WTC11 (cell line): ENCODE measurements around the gene ALS2CL.

Source experiments
- E2F5 ChIP-seq: sonication (generic); formaldehyde crosslinking; IDR thresholded peaks from 2 replicates; pipeline ENCODE4 v1.8.1; 2022; ENCODE audit warnings: mild to moderate bottlenecking, moderate library complexity, missing genetic modification reagents
- ETV6 ChIP-seq: sonication (generic); formaldehyde crosslinking; IDR thresholded peaks from 2 replicates; pipeline ENCODE4 v1.8.1; 2022; ENCODE audit warnings: mild to moderate bottlenecking, missing genetic modification reagents
- FOXK1 ChIP-seq: sonication (generic); formaldehyde crosslinking; IDR thresholded peaks from 2 replicates; pipeline ENCODE4 v1.8.0; 2022; ENCODE audit warnings: mild to moderate bottlenecking, moderate library complexity, missing genetic modification reagents
- RELA ChIP-seq: sonication (generic); formaldehyde crosslinking; IDR thresholded peaks from 2 replicates; pipeline ENCODE4 v1.8.1; 2022; ENCODE audit warnings: missing genetic modification reagents, mild to moderate bottlenecking, borderline replicate concordance
- SMAD3 ChIP-seq: sonication (generic); formaldehyde crosslinking; IDR thresholded peaks from 2 replicates; pipeline ENCODE4 v1.8.0; 2022; ENCODE audit warnings: missing genetic modification reagents, mild to moderate bottlenecking, borderline replicate concordance
- ZNF219 ChIP-seq: sonication (generic); formaldehyde crosslinking; IDR thresholded peaks from 2 replicates; pipeline ENCODE4 v1.8.0; 2023; ENCODE audit warnings: missing genetic modification reagents, mild to moderate bottlenecking, borderline replicate concordance
- TF ChIP-seq, protein P1 (sequence below): fragments of 200-600 bp; IDR thresholded peaks from 2 replicates; pipeline ENCODE4 v1.8.0; 2022; ENCODE audit warnings: antibody characterized with exemption
- TF ChIP-seq, protein P2 (sequence below): sonication (generic); formaldehyde crosslinking; IDR thresholded peaks from 2 replicates; pipeline ENCODE4 v1.8.1; 2023; ENCODE audit warnings: mild to moderate bottlenecking, missing genetic modification reagents, moderate library complexity

GRCh38 chr3:46712191-46713049, 18.9 kb upstream of the ALS2CL start:
- TF ChIP-seq ETV6 (no peak), RELA (CRISPR knock-in tag) (no peak), FOXK1 (no peak), ZNF219 (CRISPR knock-in tag) (no peak), E2F5 (CRISPR knock-in tag) (no peak), SMAD3 (CRISPR knock-in tag) (no peak)
- TF ChIP-seq, protein P1, sequence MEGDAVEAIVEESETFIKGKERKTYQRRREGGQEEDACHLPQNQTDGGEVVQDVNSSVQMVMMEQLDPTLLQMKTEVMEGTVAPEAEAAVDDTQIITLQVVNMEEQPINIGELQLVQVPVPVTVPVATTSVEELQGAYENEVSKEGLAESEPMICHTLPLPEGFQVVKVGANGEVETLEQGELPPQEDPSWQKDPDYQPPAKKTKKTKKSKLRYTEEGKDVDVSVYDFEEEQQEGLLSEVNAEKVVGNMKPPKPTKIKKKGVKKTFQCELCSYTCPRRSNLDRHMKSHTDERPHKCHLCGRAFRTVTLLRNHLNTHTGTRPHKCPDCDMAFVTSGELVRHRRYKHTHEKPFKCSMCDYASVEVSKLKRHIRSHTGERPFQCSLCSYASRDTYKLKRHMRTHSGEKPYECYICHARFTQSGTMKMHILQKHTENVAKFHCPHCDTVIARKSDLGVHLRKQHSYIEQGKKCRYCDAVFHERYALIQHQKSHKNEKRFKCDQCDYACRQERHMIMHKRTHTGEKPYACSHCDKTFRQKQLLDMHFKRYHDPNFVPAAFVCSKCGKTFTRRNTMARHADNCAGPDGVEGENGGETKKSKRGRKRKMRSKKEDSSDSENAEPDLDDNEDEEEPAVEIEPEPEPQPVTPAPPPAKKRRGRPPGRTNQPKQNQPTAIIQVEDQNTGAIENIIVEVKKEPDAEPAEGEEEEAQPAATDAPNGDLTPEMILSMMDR: no peak
- TF ChIP-seq, protein P2, sequence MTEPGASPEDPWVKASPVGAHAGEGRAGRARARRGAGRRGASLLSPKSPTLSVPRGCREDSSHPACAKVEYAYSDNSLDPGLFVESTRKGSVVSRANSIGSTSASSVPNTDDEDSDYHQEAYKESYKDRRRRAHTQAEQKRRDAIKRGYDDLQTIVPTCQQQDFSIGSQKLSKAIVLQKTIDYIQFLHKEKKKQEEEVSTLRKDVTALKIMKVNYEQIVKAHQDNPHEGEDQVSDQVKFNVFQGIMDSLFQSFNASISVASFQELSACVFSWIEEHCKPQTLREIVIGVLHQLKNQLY (CRISPR knock-in tag): no peak
